DND-41 (cell line): ENCODE measurements around the gene FLAD1.

ENCODE experiments used
- ATAC-seq: fragments of 200-7000 bp; cut with Tn5 transposase; 3 replicates; pipeline ENCODE4 v1.9.1; 2021; ENCODE audit warnings: low read depth; ENCODE audit not compliant: insufficient read depth
- DNase-seq: peaks from one replicate; pipeline ENCODE4 v3.0.0-alpha.2; 2020
- H2AFZ ChIP-seq: 2 replicates; pipeline ENCODE4 v1.6.0; 2012; ENCODE audit warnings: low read depth, low read length
- H3K27ac ChIP-seq: 2 replicates; pipeline ENCODE4 v1.5.1; 2012; ENCODE audit warnings: low read length, inconsistent platforms
- H3K27me3 ChIP-seq: fragments of 200-600 bp; sonication (generic); 2 replicates; pipeline ENCODE4 v1.6.0; 2012; ENCODE audit warnings: low read length, mild to moderate bottlenecking, inconsistent platforms; ENCODE audit not compliant: insufficient read depth, poor library complexity
- H3K36me3 ChIP-seq: 2 replicates; pipeline ENCODE4 v1.5.1; 2012; ENCODE audit warnings: low read length, inconsistent platforms; ENCODE audit not compliant: insufficient read depth
- H3K4me1 ChIP-seq: 2 replicates; pipeline ENCODE4 v1.5.1; 2012; ENCODE audit warnings: mild to moderate bottlenecking, low read length; ENCODE audit not compliant: insufficient read depth
- H3K4me2 ChIP-seq: 2 replicates; pipeline ENCODE4 v1.6.0; 2012; ENCODE audit warnings: mild to moderate bottlenecking, moderate library complexity, low read length, inconsistent platforms; ENCODE audit not compliant: insufficient read depth
- H3K4me3 ChIP-seq, 2 experiments: fragments of 200-600 bp in 1 of 2; shearing (Covaris generic) in 1 of 2; 2 replicates each; pipeline ENCODE4 v1.5.1; 2012 to 2016; ENCODE audit warnings: inconsistent platforms in 2 of 2, low read length in 2 of 2, mild to moderate bottlenecking in 2 of 2, low read depth in 1 of 2, moderate library complexity in 1 of 2
- H3K79me2 ChIP-seq: 2 replicates; pipeline ENCODE4 v1.6.0; 2012; ENCODE audit warnings: low read length, inconsistent platforms; ENCODE audit not compliant: insufficient read depth
- H3K9ac ChIP-seq: 2 replicates; pipeline ENCODE4 v1.6.0; 2012; ENCODE audit warnings: low read depth, mild to moderate bottlenecking, inconsistent platforms, low read length, moderate library complexity
- H3K9me3 ChIP-seq: 2 replicates; pipeline ENCODE4 v1.5.1; 2012; ENCODE audit warnings: low read length, moderate library complexity, mild to moderate bottlenecking, inconsistent platforms; ENCODE audit not compliant: insufficient read depth, severe bottlenecking
- H4K20me1 ChIP-seq: 2 replicates; pipeline ENCODE4 v1.6.0; 2012; ENCODE audit warnings: low read length; ENCODE audit not compliant: insufficient read depth
- CTCF ChIP-seq: IDR thresholded peaks from 2 replicates; pipeline ENCODE4 v1.5.1; 2012; ENCODE audit warnings: borderline replicate concordance, low read length, moderate library complexity, mild to moderate bottlenecking; ENCODE audit not compliant: poor library complexity, severe bottlenecking; ENCODE audit errors: extremely low read depth
- EZH2 ChIP-seq: IDR thresholded peaks from 3 replicates; pipeline ENCODE4 v1.6.1; 2012; ENCODE audit warnings: borderline replicate concordance, low read depth, mild to moderate bottlenecking, moderate library complexity, low read length, inconsistent platforms; ENCODE audit not compliant: severe bottlenecking

FLAD1 gene

GRCh38 chr1:155040358-155041093 is 57.4 kb downstream of the FLAD1 start:
- no peaks in the 10 kb centered on the region for H3K79me2 ChIP-seq
- H2AFZ ChIP-seq: no peak overlapping the region
- peaks cover 33% of the 10 kb centered on the region for H3K27me3 ChIP-seq
- H3K4me3 ChIP-seq: no peak overlapping the region
- H4K20me1 ChIP-seq: peaks cover 11% of the 10 kb centered on the region; the same call in 1 of the 2 replicates
- H3K4me2 ChIP-seq: no peak overlapping the region
- no peak overlapping the region for H3K9ac ChIP-seq
- no peaks in the 10 kb centered on the region for H3K9me3 ChIP-seq
- TF ChIP-seq EZH2 (no peak), CTCF (no peak)
- no peaks in the 10 kb centered on the region for H3K36me3 ChIP-seq
- H3K27ac ChIP-seq: no peak overlapping the region
- ATAC-seq (no peak), DNase-seq (no peak)
- H3K4me1 ChIP-seq: no peaks in the 10 kb centered on the region
